NOMO-1 treated with dmso at 0.1 percent for 144 hours (cell line): Measurements from ENCODE around the gene CYP1A2.
"Not testable (repeated sequence)": the region's sequence is repeated elsewhere in the genome, so short reads cannot be mapped to it uniquely, and the experiment has no call there.

ENCODE experiments used
- DNase-seq: peaks from one replicate; lab custom pipeline; 2025; ENCODE audit not compliant: unreplicated experiment; lab: John Stamatoyannopoulos, UW

The CYP1A2 gene

GRCh38 chr15:74748322-74748946 is at the start of gene CYP1A2:
CYP1A2 (plus strand) TSS chr15:74748845; CDS start chr15:74749739, 894 bp downstream.
- no peak for DNase-seq

- DNase-seq = no peak
These were observed 39.6 kb upstream of the CYP1A2 start for GRCh38 chr15:74709011-74709410.

GRCh38 chr15:74709892-74710291 is 38.8 kb upstream of the CYP1A2 start:
- no peak for DNase-seq

GRCh38 chr15:74710319-74711094 is 38.1 kb upstream of the CYP1A2 start:
- DNase-seq = no peak

- no peak for DNase-seq
These were observed 36.3 kb upstream of the CYP1A2 start for GRCh38 chr15:74712311-74712710.

GRCh38 chr15:74716651-74717050 is 32.0 kb upstream of the CYP1A2 start:
- peak; percentile 23 for DNase-seq

GRCh38 chr15:74722591-74722990 is 26.1 kb upstream of the CYP1A2 start:
- no peak for DNase-seq

GRCh38 chr15:74723187-74723586 is 25.5 kb upstream of the CYP1A2 start:
- no peak for DNase-seq

- peak; percentile 22 for DNase-seq
These were observed 24.8 kb upstream of the CYP1A2 start for GRCh38 chr15:74723754-74724334.

- no peak for DNase-seq
These were observed 23.9 kb upstream of the CYP1A2 start for GRCh38 chr15:74724570-74725224.

- DNase-seq = no peak
These were observed 23.3 kb upstream of the CYP1A2 start, which contains the start of gene CYP1A1 for GRCh38 chr15:74725225-74725774. CYP1A1 (minus strand) TSS chr15:74725528; CDS start chr15:74723097, 2,431 bp downstream.

GRCh38 chr15:74725845-74726773 is 22.5 kb upstream of the CYP1A2 start:
- DNase-seq = no peak

GRCh38 chr15:74726774-74727164 is 21.9 kb upstream of the CYP1A2 start:
- DNase-seq = no peak

GRCh38 chr15:74727727-74728126 is 20.9 kb upstream of the CYP1A2 start:
- no peak for DNase-seq

GRCh38 chr15:74728699-74729098 is 19.9 kb upstream of the CYP1A2 start:
- not testable (repeated sequence) for DNase-seq

- DNase-seq = not testable (repeated sequence)
These were observed 19.3 kb upstream of the CYP1A2 start for GRCh38 chr15:74729372-74729771.

GRCh38 chr15:74730619-74731316 is 17.9 kb upstream of the CYP1A2 start:
- DNase-seq = no peak

- DNase-seq = no peak
These were observed 15.8 kb upstream of the CYP1A2 start for GRCh38 chr15:74732846-74733245.

GRCh38 chr15:74733269-74733668 is 15.4 kb upstream of the CYP1A2 start:
- no peak for DNase-seq

GRCh38 chr15:74735305-74735704 is 13.3 kb upstream of the CYP1A2 start:
- no peak for DNase-seq
